ENCODE measurements around the gene RIOK3. TPM values are rescaled to one million over a fixed set of nuclear protein-coding genes. Genes with fewer than 3 reads are reported as not detected.
A peak's percentile ranks its signal among the peaks of the same experiment; 100 is the strongest.
"Not testable (repeated sequence)": the region's sequence is repeated elsewhere in the genome, so short reads cannot be mapped to it uniquely, and the experiment has no call there.

RIOK3 gene, protein sequence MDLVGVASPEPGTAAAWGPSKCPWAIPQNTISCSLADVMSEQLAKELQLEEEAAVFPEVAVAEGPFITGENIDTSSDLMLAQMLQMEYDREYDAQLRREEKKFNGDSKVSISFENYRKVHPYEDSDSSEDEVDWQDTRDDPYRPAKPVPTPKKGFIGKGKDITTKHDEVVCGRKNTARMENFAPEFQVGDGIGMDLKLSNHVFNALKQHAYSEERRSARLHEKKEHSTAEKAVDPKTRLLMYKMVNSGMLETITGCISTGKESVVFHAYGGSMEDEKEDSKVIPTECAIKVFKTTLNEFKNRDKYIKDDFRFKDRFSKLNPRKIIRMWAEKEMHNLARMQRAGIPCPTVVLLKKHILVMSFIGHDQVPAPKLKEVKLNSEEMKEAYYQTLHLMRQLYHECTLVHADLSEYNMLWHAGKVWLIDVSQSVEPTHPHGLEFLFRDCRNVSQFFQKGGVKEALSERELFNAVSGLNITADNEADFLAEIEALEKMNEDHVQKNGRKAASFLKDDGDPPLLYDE
- total RNA-seq: 10 to 100 TPM; 71.5 to 95.4 TPM

DNA sequence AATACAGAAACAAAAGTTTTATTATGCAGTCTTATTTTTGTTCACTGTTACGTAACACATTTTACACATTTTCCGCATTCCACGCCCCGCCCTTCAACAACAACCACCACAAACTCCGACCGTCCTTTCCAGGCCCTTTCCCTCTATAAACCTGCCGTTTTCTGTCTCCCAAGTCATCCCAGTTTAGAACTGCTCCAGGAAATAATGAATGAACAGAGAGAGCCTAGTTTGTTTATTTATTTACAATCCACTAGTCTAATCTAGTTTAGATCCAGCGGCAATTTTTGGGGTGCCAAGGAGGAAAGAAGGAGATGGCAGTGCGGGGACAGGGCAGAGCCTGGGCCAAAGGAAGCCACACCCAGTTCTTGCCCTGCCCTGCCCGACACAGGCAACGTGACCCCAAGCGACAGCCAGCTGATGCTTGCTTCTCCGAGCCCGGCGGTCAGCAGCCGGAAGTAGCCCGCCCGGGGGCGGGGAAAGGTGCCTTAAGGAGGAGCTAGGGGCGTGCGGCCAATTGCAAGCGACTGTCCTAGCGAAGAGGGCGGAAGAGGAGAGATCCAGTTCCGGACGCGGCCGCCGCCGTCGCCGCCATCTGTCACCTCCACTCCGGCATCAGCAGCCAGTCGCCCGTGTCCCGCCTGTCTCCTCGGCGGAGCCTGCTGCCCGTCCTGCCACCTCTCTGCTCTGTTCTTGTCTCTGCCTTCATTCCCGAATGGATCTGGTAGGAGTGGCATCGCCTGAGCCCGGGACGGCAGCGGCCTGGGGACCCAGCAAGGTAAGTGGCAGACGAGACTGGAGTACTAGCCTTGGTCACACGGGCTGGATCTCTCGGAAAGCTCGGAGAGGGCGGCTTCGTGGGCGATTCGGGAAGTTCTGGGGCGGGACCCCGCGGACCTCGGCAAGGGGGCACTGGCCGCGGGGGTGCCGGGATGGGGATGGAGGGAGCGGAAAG is at the start of gene RIOK3:
TSS of gene RIOK3 (plus strand) at position 560 of the 952 bp plus-strand sequence. CDS start at position 713, 153 bp downstream.
- H3K4me1 Mint-ChIP-seq (ENCODE audit: low read depth in 2 of 2): peaks cover 39 to 50% of the 10 kb centered on the region in 2 donors
- DNase-seq (ENCODE audit: low spot score) (peak; percentile 98), ATAC-seq (peak; percentile 99 to 100)
- no peaks in the 10 kb centered on the region for H3K36me3 Mint-ChIP-seq
- H3K9me3 Mint-ChIP-seq: no peaks in the 10 kb centered on the region
- peak within 1 kb of the TSS; percentile 96 to 99 for H3K27ac Mint-ChIP-seq
- no peaks in the 10 kb centered on the region for H3K27me3 Mint-ChIP-seq
- H3K4me3 Mint-ChIP-seq: peak within 1 kb of the TSS; percentile 99

DNA sequence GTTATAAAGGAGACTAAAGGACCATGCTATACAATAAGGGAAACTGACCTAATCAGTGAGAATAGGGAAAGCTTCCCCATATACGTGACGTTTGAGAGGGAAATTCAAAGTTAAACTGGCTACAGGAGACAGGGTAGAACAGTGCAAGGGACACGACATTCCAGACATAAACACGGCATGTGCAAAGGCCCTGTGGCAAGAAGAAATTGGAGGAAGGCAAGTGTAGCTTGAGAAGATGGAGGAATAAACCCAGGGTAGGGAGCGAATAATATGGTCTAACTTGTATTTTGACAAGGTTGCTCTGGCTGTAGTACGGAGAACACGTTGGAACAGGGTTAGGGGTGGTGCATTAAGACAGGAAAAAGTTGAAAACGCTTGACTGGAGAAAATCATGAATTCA is 49.8 kb upstream of the RIOK3 start:
- Mint-ChIP-seq H3K36me3 (peaks cover 5% of the 10 kb centered on the region), H3K27me3 (no peaks in the 10 kb centered on the region)

DNA sequence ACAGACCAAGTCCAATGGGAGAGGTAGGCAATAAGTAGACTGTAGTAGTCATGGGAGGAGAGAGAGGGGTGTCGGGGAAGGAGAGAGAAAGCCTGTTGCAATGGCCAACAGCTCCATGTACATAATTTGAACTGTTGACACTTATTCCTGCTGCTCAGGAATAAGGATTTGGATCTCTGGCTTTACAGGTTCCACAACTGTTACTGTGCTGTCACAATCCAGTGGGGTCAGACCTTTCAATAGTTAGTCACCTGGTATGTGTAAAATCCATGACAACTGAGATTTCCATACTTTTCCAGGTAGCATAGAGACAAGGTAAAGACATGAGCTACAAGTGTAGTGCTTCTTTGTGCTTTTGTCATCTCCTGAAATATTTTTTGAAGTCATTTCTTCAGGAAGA is 47.5 kb upstream of the RIOK3 start:
- Mint-ChIP-seq H3K27ac (peak overlapping the region in 1 of 2 donors; percentile 55), H3K9me3 (no peaks in the 10 kb centered on the region), H3K4me1 (ENCODE audit: low read depth in 2 of 2) (peaks cover 0 to 11% of the 10 kb centered on the region in 2 donors), H3K4me3 (no peak overlapping the region), H3K36me3 (peaks cover 5% of the 10 kb centered on the region), H3K27me3 (no peaks in the 10 kb centered on the region)
- no peak for DNase-seq (ENCODE audit: low spot score)
- no peak for ATAC-seq

More for the DNA sequence above, 49.8 kb upstream of the RIOK3 start:
- DNase-seq (ENCODE audit: low spot score): no peak
- Mint-ChIP-seq H3K4me1 (ENCODE audit: low read depth in 2 of 2) (peaks cover 7 to 20% of the 10 kb centered on the region in 2 donors), H3K27ac (no peak overlapping the region), H3K9me3 (no peaks in the 10 kb centered on the region), H3K4me3 (no peak overlapping the region)
- no peak for ATAC-seq

DNA sequence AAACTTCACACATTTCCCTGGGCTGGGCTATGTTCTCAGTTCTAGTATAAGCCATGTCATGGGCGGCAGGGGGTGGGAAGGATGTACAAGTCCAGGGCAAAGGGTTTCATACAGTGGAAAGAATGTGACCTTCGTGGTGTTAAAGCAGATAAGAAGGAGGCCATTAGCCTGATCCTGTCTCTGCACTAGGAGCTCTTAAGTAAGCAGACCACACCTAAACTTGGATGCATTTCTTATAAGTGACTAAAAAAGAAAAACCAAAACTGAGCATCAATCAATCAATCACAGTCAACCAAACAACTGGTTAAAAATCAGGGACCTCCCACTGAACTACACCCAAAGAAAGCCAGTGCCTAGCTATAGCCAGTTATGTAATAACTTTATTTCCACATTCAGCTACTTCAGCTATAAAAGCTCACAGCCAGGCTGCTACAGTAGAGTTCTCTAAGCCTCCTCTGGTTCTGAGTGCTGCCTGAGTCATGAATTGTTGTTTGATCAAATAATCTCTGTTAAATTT is 46.8 kb upstream of the RIOK3 start:
- H3K9me3 Mint-ChIP-seq: no peaks in the 10 kb centered on the region
- H3K36me3 Mint-ChIP-seq: peaks cover 5% of the 10 kb centered on the region
- no peak for DNase-seq (ENCODE audit: low spot score)
- no peak overlapping the region for H3K27ac Mint-ChIP-seq
- no peaks in the 10 kb centered on the region for H3K27me3 Mint-ChIP-seq
- ATAC-seq: no peak
- no peak overlapping the region for H3K4me3 Mint-ChIP-seq
- peaks cover 0 to 9% of the 10 kb centered on the region in 2 donors for H3K4me1 Mint-ChIP-seq (ENCODE audit: low read depth in 2 of 2)

DNA sequence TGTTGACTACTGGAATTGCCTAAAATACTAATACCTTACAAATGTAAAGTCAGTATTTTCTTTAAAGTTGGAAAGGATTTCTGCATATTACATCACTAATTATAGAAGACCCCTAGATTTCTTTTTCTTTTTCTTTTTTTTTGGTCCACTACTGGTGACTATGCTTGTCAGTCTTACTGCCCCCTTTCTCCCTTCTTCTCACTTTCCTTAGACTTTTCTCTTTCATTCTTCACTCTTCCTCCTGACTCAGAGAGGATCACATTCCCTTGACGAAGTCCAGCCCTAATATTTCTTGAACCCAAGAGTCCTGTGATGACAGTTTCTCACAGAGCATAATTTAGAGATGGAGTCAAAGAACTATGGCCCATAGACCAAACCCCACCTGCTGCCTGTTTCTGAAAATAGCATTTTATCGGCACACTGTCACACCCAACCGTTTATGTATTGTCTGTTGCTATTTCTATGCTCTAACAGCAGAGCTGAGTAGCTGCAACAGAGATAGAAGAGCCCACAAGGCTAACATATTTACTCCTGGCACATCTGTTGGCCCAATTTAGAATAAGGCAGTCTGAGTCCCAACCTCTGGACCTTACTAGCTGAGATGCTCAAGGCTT is 40.6 kb upstream of the RIOK3 start:
- H3K27me3 Mint-ChIP-seq: no peaks in the 10 kb centered on the region
- no peak for ATAC-seq
- peak overlapping the region in 1 of 2 donors; percentile 39 for H3K27ac Mint-ChIP-seq
- H3K9me3 Mint-ChIP-seq: no peaks in the 10 kb centered on the region
- no peak overlapping the region for H3K4me3 Mint-ChIP-seq
- H3K36me3 Mint-ChIP-seq: no peaks in the 10 kb centered on the region
- DNase-seq (ENCODE audit: low spot score): no peak
- H3K4me1 Mint-ChIP-seq (ENCODE audit: low read depth in 2 of 2): peaks cover 0 to 3% of the 10 kb centered on the region in 2 donors

DNA sequence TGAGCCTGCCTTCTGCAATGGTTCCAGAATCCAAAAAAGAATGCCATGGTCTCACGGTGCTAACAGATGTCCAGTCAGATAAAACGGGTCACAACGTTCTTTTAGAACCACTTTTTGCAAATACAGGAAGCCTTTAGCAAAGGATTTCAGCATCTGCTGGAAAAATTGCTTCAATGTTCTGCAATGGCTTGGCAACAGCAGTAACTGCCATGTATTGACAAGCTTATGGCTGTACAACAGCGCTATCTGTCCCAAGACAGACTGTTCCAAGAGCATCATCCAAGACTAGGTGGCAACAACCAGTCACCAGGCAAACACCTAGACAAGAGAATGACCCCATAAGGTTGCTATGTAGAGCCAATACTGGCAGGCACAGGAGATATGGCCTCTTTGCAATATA is 37.6 kb upstream of the RIOK3 start:
- no peaks in the 10 kb centered on the region for H3K36me3 Mint-ChIP-seq
- H3K27me3 Mint-ChIP-seq: no peaks in the 10 kb centered on the region
- ATAC-seq (no peak), DNase-seq (ENCODE audit: low spot score) (no peak)
- H3K27ac Mint-ChIP-seq: no peak overlapping the region
- H3K4me3 Mint-ChIP-seq: no peak overlapping the region
- no peaks in the 10 kb centered on the region for H3K4me1 Mint-ChIP-seq (ENCODE audit: low read depth in 2 of 2)
- H3K9me3 Mint-ChIP-seq: no peaks in the 10 kb centered on the region

DNA sequence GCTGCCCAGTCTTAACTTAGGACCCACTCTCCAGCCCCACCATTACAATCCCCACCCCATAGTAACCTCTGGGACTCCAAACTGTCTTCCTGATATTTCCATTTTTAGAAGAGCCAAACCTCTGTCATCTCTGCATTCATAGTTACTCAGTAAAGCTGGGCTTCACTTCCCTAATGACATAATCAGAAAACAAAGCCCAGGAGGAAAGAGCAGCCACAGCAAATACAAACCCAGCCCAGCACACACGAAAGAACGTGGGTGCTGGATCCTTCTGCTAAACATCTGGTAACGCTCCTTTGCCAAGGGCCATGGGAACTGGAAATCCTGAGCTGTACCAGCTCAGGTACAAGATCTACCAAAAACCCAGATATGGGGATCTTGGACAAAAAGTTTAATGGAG is 36.8 kb upstream of the RIOK3 start:
- Mint-ChIP-seq H3K27me3 (no peaks in the 10 kb centered on the region), H3K36me3 (no peaks in the 10 kb centered on the region), H3K4me1 (ENCODE audit: low read depth in 2 of 2) (peaks cover 1 to 2% of the 10 kb centered on the region in 2 donors), H3K9me3 (no peaks in the 10 kb centered on the region), H3K27ac (no peak overlapping the region), H3K4me3 (no peak overlapping the region)
- no peak for DNase-seq (ENCODE audit: low spot score)
- ATAC-seq: no peak

DNA sequence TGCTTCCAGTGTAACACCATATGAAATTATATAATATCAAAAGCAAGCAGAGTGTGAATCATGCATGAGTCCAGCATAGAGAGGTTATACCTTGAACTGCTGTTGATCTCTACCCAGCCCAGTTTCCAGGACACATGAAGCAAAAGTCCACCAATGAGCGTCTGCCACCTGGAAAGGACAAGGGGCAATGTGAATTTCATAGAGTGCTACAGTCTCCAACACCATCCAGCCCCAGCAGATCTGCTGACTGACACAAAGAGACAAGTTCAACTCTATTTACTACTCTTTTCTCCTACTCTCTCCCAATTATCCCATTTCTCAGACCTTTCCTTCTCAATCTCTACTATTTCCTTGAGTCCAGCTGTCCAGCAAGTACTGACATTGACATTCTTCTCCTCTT is 31.8 kb upstream of the RIOK3 start:
- peak overlapping the region; percentile 86 to 90 for H3K27ac Mint-ChIP-seq
- ATAC-seq: no peak
- H3K4me1 Mint-ChIP-seq (ENCODE audit: low read depth in 2 of 2): peaks cover 28 to 31% of the 10 kb centered on the region in 2 donors
- no peak overlapping the region for H3K4me3 Mint-ChIP-seq
- H3K9me3 Mint-ChIP-seq: peaks cover 3% of the 10 kb centered on the region
- no peaks in the 10 kb centered on the region for H3K36me3 Mint-ChIP-seq
- H3K27me3 Mint-ChIP-seq: no peaks in the 10 kb centered on the region
- DNase-seq (ENCODE audit: low spot score): no peak

DNA sequence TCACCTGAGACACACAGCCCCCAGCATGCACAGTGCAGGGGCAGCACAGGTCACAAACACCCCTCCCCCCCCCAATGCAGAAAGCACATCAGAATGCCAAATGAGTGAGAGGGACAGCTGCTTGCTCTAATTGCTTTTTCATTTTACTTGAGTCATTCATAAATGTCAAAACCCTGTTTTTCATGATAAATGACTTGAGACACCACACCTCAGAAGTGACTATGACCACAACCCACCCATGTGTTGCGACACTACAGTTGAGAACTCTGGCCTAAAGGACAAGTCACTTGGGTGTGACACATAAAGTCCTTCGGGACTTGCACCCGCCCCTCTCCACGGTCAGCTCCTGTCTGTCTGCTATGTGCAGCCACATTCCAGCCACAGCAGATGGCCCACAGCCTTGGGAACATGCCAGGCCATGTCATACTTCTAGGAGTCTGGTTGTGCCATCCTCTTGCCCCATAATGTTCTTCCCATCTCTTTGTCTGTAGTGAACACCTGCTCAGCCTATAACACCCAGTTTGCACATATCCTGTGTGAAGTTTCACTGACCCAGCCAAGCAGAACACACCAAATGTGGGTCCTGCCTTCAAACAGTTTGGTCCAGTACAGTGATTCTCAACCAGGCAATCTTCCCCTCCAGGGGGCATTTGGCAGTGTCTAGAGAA is 30.2 kb upstream of the RIOK3 start:
- H3K27ac Mint-ChIP-seq: peak overlapping the region; percentile 86 to 90

DNA sequence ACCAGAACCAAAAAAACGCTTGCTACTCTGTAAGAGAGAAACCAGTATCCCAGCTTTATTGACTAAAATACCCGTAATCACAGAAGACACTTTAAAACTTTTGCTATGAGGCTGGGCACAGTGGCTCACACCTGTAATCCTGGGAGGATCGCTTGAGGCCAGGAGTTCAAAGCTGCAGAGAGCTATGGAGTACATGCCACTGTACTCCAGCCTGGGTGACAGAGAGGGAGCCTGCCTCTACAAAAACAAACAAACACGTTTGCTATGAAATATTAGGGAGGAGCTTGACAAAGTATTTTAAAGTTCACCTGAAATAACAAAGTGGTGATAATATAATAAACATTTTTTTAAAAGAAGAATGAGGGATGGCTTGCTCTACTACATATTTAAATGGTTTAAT is 28.5 kb upstream of the RIOK3 start:
- H3K27ac Mint-ChIP-seq: no peak overlapping the region
- H3K4me1 Mint-ChIP-seq (ENCODE audit: low read depth in 2 of 2): peaks cover 28 to 31% of the 10 kb centered on the region in 2 donors

More for the DNA sequence above, 30.2 kb upstream of the RIOK3 start:
- Mint-ChIP-seq H3K4me3 (peak overlapping the region; percentile 94), H3K9me3 (peaks cover 3% of the 10 kb centered on the region), H3K27me3 (no peaks in the 10 kb centered on the region), H3K4me1 (ENCODE audit: low read depth in 2 of 2) (peaks cover 28 to 31% of the 10 kb centered on the region in 2 donors), H3K36me3 (no peaks in the 10 kb centered on the region)
- peak; percentile 96 for ATAC-seq
- DNase-seq (ENCODE audit: low spot score): peak; percentile 87

DNA sequence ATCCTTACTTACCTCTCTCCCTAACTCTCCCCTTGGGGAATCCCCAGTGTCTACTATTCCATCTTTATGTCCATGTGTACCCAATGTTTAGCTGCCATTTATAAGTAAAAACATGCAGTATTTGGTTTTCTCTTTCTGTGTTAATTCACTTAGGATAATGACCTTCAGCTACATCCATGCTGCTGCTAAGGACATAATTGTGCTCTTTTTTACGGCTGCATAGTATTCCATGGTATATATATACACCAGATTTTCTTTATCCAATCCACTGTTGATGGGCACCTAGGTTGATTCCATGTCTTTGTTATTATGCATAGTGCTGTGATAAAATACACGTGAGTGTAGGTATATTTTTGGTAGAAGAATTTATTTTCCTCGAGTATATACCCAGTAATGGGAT is 24.3 kb upstream of the RIOK3 start:
- peaks cover 5% of the 10 kb centered on the region for H3K9me3 Mint-ChIP-seq
- H3K4me1 Mint-ChIP-seq (ENCODE audit: low read depth in 2 of 2): peaks cover 3 to 4% of the 10 kb centered on the region in 2 donors
- no peak for ATAC-seq
- peaks cover 5% of the 10 kb centered on the region for H3K36me3 Mint-ChIP-seq
- no peak overlapping the region for H3K27ac Mint-ChIP-seq
- no peaks in the 10 kb centered on the region for H3K27me3 Mint-ChIP-seq
- no peak overlapping the region for H3K4me3 Mint-ChIP-seq
- no peak for DNase-seq (ENCODE audit: low spot score)

More for the DNA sequence above, 28.5 kb upstream of the RIOK3 start:
- no peak overlapping the region for H3K4me3 Mint-ChIP-seq
- no peaks in the 10 kb centered on the region for H3K27me3 Mint-ChIP-seq
- H3K36me3 Mint-ChIP-seq: peaks cover 5% of the 10 kb centered on the region
- DNase-seq (ENCODE audit: low spot score) (no peak), ATAC-seq (no peak)
- H3K9me3 Mint-ChIP-seq: peaks cover 6% of the 10 kb centered on the region

DNA sequence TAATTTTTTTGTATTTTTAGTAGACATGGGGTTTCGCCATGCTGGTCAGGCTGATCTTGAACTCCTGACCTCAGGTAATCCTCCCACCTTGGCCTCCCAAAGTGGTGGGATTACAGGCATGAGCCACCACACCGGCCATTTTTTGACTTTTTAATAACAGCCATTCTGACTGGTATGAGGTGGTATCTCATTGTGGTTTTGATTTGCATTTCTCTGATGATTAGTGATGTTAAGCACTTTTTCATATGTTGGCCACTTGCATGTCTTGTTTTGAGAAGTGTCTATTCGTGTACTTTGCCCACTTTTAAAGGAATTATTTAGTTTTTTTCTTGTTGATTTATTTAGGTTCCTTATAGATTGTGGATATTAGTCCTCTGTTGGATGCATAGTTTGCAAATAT is 23.5 kb upstream of the RIOK3 start:
- H3K27me3 Mint-ChIP-seq; H3K4me3 Mint-ChIP-seq; H3K9me3 Mint-ChIP-seq; H3K4me1 Mint-ChIP-seq (ENCODE audit: low read depth in 2 of 2); ATAC-seq; H3K27ac Mint-ChIP-seq; DNase-seq (ENCODE audit: low spot score); H3K36me3 Mint-ChIP-seq: not testable (repeated sequence)

DNA sequence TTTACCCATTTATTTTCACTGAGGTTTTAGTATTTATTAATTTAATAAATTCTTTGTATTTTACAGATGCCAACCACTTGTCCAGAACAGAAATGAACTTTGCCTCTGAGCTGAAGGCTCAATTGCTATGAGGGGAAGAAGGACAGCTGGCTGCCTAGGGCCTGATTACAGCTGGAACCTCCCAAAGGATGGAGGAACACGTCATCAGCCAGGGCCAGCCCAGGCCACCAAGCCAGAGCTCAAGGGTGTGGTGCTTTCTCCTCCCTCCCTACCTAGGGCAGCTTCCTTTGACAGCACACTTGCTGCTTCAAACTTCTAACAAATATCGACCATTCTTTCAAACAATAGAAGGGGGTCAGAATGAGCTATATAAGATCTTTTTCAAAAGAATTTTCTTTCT is 19.7 kb upstream of the RIOK3 start:
- Mint-ChIP-seq H3K4me1 (ENCODE audit: low read depth in 2 of 2) (peaks cover 0 to 11% of the 10 kb centered on the region in 2 donors), H3K4me3 (no peak overlapping the region), H3K27me3 (no peaks in the 10 kb centered on the region), H3K9me3 (peaks cover 3% of the 10 kb centered on the region), H3K36me3 (peaks cover 5% of the 10 kb centered on the region), H3K27ac (no peak overlapping the region)
- DNase-seq (ENCODE audit: low spot score) (no peak), ATAC-seq (no peak)

All from natural killer cell treated with Interleukin-12 subunit alpha and Interleukin-12 subunit beta and Interleukin-15 and Interleukin-18, amount 100 ng/mL, for 72 hours (primary cell).